ENCODE measurements around the gene TNFSF18.

The TNFSF18 gene

GRCh38 chr1:173039626-173040025 lies 11.1 kb downstream of the TNFSF18 start:
- no peak for TF ChIP-seq CTCF (IDR thresholded peaks at IDR 0.05; ENCODE audit: low read depth, low read length)
- no peak for DNase-seq (ENCODE audit: extremely low read depth, low read depth)

GRCh38 chr1:173038875-173039554 lies 11.7 kb downstream of the TNFSF18 start:
- TF ChIP-seq CTCF (IDR thresholded peaks at IDR 0.05; ENCODE audit: low read depth, low read length): no peak
- no peak for DNase-seq (ENCODE audit: extremely low read depth, low read depth)

- TF ChIP-seq CTCF (IDR thresholded peaks at IDR 0.05; ENCODE audit: low read depth, low read length): no peak
- no peak for DNase-seq (ENCODE audit: extremely low read depth, low read depth)
Measured at GRCh38 chr1:173024543-173024942, 26.2 kb downstream of the TNFSF18 start.

- DNase-seq (ENCODE audit: extremely low read depth, low read depth): no peak
- TF ChIP-seq CTCF (IDR thresholded peaks at IDR 0.05; ENCODE audit: low read depth, low read length): no peak
Measured at GRCh38 chr1:173023343-173023742, 27.4 kb downstream of the TNFSF18 start.

GRCh38 chr1:173020138-173020750 lies 30.5 kb downstream of the TNFSF18 start:
- no peak for TF ChIP-seq CTCF (IDR thresholded peaks at IDR 0.05; ENCODE audit: low read depth, low read length)
- no peak for DNase-seq (ENCODE audit: extremely low read depth, low read depth)

- DNase-seq (ENCODE audit: extremely low read depth, low read depth): no peak
- TF ChIP-seq CTCF (IDR thresholded peaks at IDR 0.05; ENCODE audit: low read depth, low read length): no peak
Measured at GRCh38 chr1:173017792-173018191, 32.9 kb downstream of the TNFSF18 start.

GRCh38 chr1:173016419-173016818 lies 34.3 kb downstream of the TNFSF18 start:
- TF ChIP-seq CTCF (IDR thresholded peaks at IDR 0.05; ENCODE audit: low read depth, low read length): no peak
- no peak for DNase-seq (ENCODE audit: extremely low read depth, low read depth)
